ENCODE results near the gene RBM12.

- TF ChIP-seq CTCF (IDR thresholded peaks at IDR 0.05; ENCODE audit: extremely low read depth in 1 of 2, insufficient read depth in 1 of 2, low read depth in 1 of 2, low read length in 2 of 2), result no peak
- no peak for TF ChIP-seq POLR2A (IDR thresholded peaks at IDR 0.05; ENCODE audit: low read depth, low read length)
- TF ChIP-seq GATA2 (IDR thresholded peaks at IDR 0.05; ENCODE audit: insufficient read depth, insufficient read length, low read depth, low read length), result no peak
- no peak for TF ChIP-seq MAX (IDR thresholded peaks at IDR 0.05; ENCODE audit: insufficient read depth, insufficient read length)
- TF ChIP-seq EZH2 (IDR thresholded peaks at IDR 0.05; ENCODE audit: borderline replicate concordance, low read depth, low read length, severe bottlenecking), result no peak
- TF ChIP-seq POLR2AphosphoS5 (IDR thresholded peaks at IDR 0.05; ENCODE audit: insufficient read depth, low read depth, low read length), result no peak
Observed at GRCh38 chr20:35669681-35670080, 5.0 kb upstream of the RBM12 start.

Data from endothelial cell of umbilical vein (primary cell).